LoVo (cell line): Measurements from ENCODE around the gene XDH.

Experiments
- DNase-seq: peaks from one replicate; pipeline ENCODE4 v3.0.0-alpha.2; 2016; ENCODE audit warnings: low spot score

Gene XDH

DNA sequence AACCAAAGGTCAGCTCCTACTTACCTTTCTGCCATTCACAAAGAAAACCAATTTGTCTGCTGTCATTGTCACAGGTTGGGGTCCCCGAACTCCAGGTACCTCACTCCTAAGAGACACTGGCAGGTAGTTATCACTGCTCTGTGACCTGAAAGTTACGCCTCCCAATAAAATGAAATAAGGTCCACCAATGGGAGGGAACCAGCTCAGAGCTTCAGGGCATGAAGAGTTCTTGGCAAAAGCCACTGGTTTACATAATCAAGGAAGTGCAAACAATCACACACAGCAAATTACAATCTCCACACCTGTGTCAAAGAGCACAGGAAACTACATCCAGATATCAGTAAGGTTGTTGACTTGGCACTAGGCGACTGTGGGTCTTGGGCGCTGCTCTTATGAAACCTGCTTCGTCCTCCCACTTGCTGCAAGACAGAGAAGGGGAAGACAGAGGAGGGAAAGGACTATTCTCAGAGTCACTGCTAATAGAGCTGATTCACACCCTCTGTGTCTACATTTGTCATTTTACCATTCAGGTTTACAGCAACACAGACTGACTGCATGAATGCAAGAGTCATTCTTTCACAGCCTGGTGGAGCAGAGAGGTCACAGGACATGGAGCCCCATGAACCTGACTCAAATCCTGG lies at the start of gene XDH:
Gene XDH (minus strand): TSS at position 142 of the 641 bp plus-strand sequence. CDS start 76 bp downstream, at position 66.
- DNase-seq, result peak; percentile 28

- DNase-seq, result no peak
Observed at GRCh38 chr2:31457651-31458050, 43.1 kb upstream of the XDH start.

DNA sequence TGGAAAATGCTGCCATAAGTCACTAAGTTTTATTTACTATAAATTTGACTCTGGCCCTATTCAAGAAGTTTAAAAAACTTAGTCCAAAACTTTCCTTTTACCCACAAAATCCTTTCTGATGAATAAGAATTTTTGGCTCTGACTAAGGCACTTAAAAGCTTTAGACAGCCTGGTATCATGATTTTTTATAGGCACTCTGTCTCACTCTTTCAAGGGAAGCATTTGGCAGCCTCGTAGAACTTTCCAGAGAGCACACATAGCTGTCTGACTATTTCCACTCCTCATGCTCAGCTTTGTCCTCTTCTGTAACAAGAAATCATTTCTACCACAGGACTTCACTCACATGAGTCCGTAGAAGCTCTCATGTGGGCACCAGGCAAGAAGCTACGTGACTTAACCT lies 32.3 kb upstream of the XDH start:
- no peak for DNase-seq

GRCh38 chr2:31442376-31442775 lies 27.8 kb upstream of the XDH start:
- DNase-seq, result no peak

DNA sequence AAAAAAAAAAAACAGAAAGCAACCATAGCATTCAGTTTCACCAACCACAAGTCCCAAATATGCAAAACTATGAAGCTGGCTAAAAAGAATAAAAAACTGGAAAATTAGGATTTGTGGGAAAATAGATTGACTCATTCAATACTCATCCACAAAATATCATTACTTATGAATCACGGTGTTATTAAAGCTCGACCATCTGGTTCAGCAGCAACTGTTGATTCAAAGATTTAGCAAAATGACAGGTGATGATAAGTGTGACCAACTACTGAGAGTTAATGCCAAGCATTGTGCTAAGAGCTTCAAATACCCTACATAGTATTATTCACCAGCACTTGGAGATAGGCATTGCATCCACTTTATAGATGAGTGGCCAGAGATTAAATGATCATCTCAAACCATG lies 26.2 kb upstream of the XDH start:
- DNase-seq, result no peak

DNA sequence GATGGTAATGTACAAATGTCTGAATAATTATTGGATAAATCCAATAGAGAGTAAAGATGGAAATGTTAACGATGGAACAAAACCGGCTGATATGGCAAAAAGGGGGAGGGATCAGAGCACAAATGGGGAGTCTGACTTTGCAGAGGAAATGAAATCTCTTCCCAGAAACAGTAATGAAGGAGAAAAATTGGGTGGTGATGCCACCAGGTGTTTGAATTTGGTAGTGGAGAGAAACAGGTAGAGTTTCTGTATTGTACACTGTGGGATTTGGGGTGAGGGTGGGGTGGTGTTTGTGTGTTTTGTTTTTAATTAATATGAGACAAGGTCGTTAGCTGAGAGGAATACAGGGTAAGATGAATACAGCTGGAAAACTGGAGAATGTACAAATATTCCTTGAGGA lies 20.4 kb upstream of the XDH start:
- no peak for DNase-seq

DNA sequence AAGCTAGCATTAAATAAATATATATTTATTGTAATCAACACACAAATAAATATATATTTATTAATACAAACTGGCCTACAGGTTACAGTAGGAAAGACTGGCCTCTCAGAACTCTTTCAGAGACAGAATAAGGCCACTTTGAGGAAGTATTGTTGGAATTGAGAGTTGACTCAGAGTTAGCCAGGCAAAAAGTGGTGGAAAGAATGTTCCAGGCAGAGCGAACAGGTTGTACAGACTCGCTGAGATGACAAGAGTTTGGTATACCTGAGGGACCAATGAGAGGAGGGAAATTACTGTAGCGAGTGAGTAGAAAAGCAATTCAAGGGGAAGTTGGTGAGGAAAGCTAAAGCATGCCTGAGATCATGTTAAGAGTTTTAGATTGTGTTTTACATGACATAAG lies 19.0 kb upstream of the XDH start:
- DNase-seq, result no peak

DNA sequence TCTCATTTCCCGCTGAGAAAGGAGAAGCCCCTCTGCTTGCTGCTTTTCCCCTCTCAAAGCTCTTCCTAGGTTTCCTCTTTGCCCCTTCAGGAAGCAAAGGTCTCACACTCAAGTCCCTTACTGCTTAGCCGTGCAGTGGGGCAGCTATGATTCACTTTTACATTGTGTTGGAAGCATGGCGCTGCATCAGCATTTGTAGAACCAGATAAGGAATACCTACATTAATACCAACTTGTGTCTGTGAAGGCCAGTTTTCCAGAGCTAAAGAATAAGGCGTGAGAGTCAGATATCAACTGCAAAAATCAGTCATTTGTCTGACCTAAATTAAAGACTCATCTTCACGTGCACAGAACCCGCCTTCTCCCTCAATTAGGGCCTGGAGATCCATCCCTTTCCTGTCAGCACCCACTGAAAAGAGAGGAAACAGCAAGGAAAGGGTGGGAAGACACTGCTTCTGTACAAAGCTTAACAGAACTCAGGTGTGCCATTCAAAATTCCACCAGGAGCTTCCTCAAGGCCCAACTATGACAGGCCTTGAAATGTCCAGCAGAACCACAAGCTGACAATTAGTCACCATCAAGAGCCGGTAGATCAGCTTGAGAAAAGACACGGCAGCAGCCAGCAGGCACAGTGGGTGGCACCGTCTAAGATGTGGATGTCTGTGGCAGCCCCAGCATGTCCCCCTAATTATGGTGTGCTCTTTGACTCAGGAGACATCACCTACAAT lies 16.1 kb upstream of the XDH start:
- DNase-seq, result no peak

GRCh38 chr2:31429759-31430438 lies 15.4 kb upstream of the XDH start:
- DNase-seq, result peak; percentile 72

DNA sequence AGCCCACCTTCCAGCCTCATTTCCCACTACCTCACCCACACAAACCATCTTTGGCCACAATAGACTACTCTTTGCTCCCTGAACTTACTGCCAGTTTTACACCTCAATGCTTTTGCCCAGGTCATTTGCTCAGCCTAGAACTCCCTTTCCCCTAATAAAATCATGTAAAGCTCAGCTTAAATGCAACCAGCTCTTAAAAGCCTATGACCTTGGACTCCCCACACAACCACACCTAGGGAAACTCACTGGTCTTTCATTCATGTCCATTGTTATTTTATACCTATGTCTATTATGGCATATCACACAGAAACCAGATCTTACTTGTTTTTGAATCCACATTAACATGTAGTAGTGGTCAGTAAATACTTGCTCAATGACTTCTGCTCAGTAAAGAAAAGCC lies 14.5 kb upstream of the XDH start:
- no peak for DNase-seq

- no peak for DNase-seq
Observed at GRCh38 chr2:31428001-31428418, 13.5 kb upstream of the XDH start.

DNA sequence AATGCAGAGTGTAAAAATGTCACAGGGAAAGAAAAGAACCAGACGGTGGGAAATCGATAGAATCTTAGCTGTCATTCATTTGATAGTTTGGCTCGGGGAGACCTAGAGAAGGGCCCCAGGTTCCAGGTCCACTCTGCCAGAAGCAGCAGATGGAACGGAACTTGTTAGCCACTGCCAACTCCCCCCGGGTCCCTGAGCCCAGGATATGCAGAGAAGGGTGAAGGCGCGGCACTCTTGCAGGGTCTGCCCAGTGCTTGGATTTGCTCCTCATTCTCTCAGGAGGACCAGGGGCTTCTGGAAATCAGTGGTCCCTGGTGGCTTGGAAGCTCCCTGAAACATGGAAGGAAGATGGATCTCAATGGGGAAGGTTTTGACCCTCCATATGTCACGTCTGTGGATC lies 11.6 kb upstream of the XDH start:
- DNase-seq, result no peak

GRCh38 chr2:31421634-31422033 lies 7.1 kb upstream of the XDH start:
- DNase-seq, result no peak

- DNase-seq, result no peak
Observed at GRCh38 chr2:31420936-31421335, 6.4 kb upstream of the XDH start.

GRCh38 chr2:31419386-31419785 lies 4.8 kb upstream of the XDH start:
- no peak for DNase-seq

DNA sequence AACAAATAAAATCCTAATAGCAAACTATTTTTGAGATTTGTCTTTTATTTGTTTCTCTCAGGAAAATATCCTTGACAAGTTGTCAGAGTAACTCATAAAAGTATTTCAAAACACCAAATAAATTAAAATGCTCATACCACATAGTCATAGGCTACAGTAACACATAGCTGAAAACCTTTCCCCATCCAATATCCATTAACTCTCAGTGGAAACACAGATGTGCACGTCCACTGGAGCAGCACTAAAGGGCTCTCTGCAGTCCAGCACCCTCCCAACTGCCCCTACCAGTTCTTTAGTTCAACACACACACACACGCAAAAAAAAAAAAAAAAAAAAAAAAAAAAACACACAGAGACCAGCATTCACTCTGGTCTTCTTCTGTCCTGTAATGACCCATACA lies 879 bp upstream of the XDH start:
- DNase-seq, result no peak

- DNase-seq, result no peak
Observed at GRCh38 chr2:31413862-31414550, 536 bp downstream of the XDH start.

- DNase-seq, result no peak
Observed at GRCh38 chr2:31413025-31413424, 1.5 kb downstream of the XDH start.

GRCh38 chr2:31411771-31412170 lies 2.8 kb downstream of the XDH start:
- no peak for DNase-seq

DNA sequence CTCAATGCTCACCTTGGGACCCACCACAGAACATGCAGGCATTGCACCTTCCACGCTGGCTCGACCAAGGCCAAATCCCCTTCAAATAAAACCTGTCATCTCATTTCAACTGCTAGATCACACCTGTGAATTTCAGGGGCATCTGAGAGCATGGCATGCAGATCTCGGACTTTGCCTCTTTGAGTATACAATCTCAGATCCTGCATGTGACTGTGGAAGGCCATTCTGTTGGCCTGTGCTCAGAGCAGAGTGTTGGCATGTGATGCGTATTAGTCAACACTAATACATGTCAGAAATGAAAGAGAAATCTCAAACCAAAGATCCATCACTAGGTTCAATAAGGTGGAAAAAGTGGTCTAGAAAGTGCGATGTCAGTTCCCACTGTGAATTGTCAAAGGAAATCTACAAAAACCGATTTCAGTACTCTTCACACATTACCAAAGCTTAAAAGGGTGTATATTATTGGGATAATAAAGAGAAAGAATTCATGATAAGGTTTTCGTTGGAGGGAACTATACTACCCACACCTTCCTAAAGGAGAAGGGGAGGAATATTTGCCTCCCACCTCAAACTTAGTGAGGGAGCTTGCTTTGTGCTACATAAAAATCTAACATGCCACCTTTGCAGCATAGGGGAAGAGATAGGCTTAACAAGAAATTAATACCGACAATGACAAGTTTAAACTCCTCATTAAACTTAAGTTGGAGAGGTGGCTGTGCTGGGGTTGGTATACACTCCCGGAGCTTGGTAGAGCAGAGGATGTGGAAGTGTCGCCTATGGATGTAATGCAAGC lies 7.8 kb downstream of the XDH start:
- DNase-seq, result no peak

- no peak for DNase-seq
Observed at GRCh38 chr2:31404827-31405226, 9.7 kb downstream of the XDH start.

DNA sequence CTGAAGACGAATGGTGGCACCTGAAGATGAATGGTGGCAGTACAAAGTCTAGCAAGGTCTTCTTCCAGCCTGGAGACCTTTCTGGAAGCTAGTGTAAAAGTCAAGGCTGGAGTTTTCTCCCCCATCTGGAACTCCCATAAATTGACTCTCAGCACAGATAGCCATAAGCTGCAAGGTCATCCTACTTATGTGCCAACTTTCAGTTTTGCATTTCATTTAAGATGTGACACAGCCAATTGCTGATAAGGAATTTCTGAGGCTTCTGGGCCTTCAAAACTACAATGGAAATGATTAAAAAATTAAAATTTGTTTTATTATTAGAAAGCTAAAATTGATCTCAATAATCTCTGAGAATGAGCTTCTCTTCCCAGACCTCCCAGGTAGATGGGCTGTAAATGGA lies 10.2 kb downstream of the XDH start:
- DNase-seq, result no peak
